SK-N-SH treated with all-trans-retinoic acid at 6 μM for 48 hours (cell line): ENCODE results near the gene HHAT.

ENCODE experiments used
- BACH2 ChIP-seq: fragments of 250-450 bp; sonication (Bioruptor Pico); IDR thresholded peaks from 2 replicates; pipeline ENCODE4 v1.9.0; 2021; ENCODE audit warnings: mild to moderate bottlenecking, borderline replicate concordance
- CSDC2 ChIP-seq: fragments of 250-450 bp; sonication (Bioruptor Pico); IDR thresholded peaks from 2 replicates; pipeline ENCODE4 v1.5.0; 2020; ENCODE audit warnings: mild to moderate bottlenecking, moderate library complexity
- OSR1 ChIP-seq: fragments of 250-450 bp; sonication (Bioruptor Pico); IDR thresholded peaks from 2 replicates; pipeline ENCODE4 v1.8.0; 2022; ENCODE audit warnings: moderate library complexity, mild to moderate bottlenecking, inconsistent platforms
- PPARA ChIP-seq: fragments of 250-450 bp; sonication (Bioruptor Pico); IDR thresholded peaks from 2 replicates; pipeline ENCODE4 v1.5.0; 2020; ENCODE audit warnings: mild to moderate bottlenecking, borderline replicate concordance
- RARB ChIP-seq: fragments of 250-450 bp; sonication (Bioruptor Pico); IDR thresholded peaks from 2 replicates; pipeline ENCODE4 v1.8.0; 2021; ENCODE audit warnings: mild to moderate bottlenecking, moderate library complexity
- TOX ChIP-seq: fragments of 250-450 bp; sonication (Bioruptor Pico); IDR thresholded peaks from 2 replicates; pipeline ENCODE4 v1.8.0; 2021; ENCODE audit warnings: mild to moderate bottlenecking, moderate library complexity, borderline replicate concordance
- ZFP30 ChIP-seq: fragments of 450-650 bp; formaldehyde crosslinking; IDR thresholded peaks from 2 replicates; pipeline ENCODE4 v1.5.0; 2022; ENCODE audit warnings: mild to moderate bottlenecking, moderate library complexity
- ZNF565 ChIP-seq: fragments of 450-650 bp; formaldehyde crosslinking; conservative IDR thresholded peaks from 2 replicates; pipeline ENCODE4 v1.5.0; 2020; ENCODE audit warnings: low read depth, mild to moderate bottlenecking, moderate library complexity
- ZNF70 ChIP-seq: fragments of 450-650 bp; formaldehyde crosslinking; IDR thresholded peaks from 2 replicates; pipeline ENCODE4 v1.5.0; 2020; ENCODE audit warnings: mild to moderate bottlenecking, moderate library complexity
- ZNF8 ChIP-seq: fragments of 450-650 bp; formaldehyde crosslinking; IDR thresholded peaks from 2 replicates; pipeline ENCODE4 v1.5.0; 2020; ENCODE audit warnings: mild to moderate bottlenecking, moderate library complexity
- TF ChIP-seq, protein P1 (sequence below): fragments of 250-450 bp; sonication (Bioruptor Pico); IDR thresholded peaks from 2 replicates; pipeline ENCODE4 v1.8.0; 2020; ENCODE audit warnings: mild to moderate bottlenecking, moderate library complexity, borderline replicate concordance
- TF ChIP-seq, protein P2 (sequence below): fragments of 250-450 bp; sonication (Bioruptor Pico); IDR thresholded peaks from 2 replicates; pipeline ENCODE4 v1.5.1; 2020; ENCODE audit warnings: low read depth, mild to moderate bottlenecking, moderate library complexity

DNA sequence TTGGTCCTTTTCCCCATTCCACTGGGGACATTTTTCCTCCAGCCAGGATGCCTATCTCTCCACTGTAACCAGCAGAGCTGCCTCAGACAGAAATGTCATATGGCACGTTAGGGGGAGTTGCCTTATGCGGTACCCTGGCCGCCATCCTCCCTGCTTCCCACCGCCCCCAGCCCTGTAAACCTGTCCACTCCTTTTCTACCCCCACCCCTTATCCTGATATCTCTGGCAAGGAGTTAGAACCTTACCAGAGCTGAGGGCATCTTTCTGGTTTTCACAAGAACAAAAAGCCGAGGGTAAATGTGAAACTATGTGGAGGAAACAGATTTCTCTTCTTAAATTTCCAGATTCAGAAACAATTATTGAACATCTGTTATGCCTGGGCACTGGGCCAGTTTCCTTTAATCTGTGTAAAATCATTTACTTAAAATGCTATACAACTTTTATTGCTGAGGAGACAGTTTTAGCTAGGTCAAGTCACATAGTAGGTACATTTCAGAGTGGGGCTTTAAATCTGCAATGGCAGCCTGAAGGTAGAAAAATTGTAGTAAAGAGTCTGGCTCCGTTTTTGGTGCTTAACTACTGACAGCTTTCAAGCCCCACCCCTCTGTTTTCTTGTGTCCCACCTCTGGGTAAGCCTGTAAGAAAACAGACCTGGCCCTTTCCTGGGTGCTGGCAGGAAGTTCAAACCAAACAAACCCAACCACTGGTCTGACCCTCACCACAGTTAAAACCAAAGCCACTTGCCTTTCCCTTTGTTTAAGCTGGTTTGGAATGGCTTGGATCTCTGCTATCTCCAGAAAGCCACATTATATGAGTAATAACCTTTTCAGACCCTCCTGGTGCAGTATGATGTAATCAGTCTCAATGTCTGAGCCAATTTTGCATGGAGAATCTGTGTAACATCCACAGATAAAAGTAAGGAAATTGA is 319.0 kb downstream of the HHAT start:
- TF ChIP-seq, protein P1, sequence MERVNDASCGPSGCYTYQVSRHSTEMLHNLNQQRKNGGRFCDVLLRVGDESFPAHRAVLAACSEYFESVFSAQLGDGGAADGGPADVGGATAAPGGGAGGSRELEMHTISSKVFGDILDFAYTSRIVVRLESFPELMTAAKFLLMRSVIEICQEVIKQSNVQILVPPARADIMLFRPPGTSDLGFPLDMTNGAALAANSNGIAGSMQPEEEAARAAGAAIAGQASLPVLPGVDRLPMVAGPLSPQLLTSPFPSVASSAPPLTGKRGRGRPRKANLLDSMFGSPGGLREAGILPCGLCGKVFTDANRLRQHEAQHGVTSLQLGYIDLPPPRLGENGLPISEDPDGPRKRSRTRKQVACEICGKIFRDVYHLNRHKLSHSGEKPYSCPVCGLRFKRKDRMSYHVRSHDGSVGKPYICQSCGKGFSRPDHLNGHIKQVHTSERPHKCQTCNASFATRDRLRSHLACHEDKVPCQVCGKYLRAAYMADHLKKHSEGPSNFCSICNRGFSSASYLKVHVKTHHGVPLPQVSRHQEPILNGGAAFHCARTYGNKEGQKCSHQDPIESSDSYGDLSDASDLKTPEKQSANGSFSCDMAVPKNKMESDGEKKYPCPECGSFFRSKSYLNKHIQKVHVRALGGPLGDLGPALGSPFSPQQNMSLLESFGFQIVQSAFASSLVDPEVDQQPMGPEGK (CRISPR knock-in tag) = no peak
- no peak for TF ChIP-seq ZFP30 (CRISPR knock-in tag)
- no peak for TF ChIP-seq PPARA (CRISPR knock-in tag)
- TF ChIP-seq RARB (CRISPR knock-in tag) = no peak
- TF ChIP-seq ZNF565 (CRISPR knock-in tag) = no peak
- no peak for TF ChIP-seq BACH2
- TF ChIP-seq OSR1 (CRISPR knock-in tag) = no peak
- TF ChIP-seq ZNF8 = no peak
- TF ChIP-seq, protein P2, sequence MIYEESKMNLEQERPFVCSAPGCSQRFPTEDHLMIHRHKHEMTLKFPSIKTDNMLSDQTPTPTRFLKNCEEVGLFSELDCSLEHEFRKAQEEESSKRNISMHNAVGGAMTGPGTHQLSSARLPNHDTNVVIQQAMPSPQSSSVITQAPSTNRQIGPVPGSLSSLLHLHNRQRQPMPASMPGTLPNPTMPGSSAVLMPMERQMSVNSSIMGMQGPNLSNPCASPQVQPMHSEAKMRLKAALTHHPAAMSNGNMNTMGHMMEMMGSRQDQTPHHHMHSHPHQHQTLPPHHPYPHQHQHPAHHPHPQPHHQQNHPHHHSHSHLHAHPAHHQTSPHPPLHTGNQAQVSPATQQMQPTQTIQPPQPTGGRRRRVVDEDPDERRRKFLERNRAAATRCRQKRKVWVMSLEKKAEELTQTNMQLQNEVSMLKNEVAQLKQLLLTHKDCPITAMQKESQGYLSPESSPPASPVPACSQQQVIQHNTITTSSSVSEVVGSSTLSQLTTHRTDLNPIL (CRISPR knock-in tag) = no peak
- no peak for TF ChIP-seq CSDC2 (CRISPR knock-in tag)
- no peak for TF ChIP-seq TOX (CRISPR knock-in tag)
- TF ChIP-seq ZNF70 (CRISPR knock-in tag) = no peak
